Measurements from ENCODE around the gene CUX1. TPM values are rescaled to one million over a fixed set of nuclear protein-coding genes. Genes with fewer than 3 reads are reported as not detected.
A peak's percentile ranks its signal among the peaks of the same experiment; 100 is the strongest.
"Not testable (repeated sequence)": the region's sequence is repeated elsewhere in the genome, so short reads cannot be mapped to it uniquely, and the experiment has no call there.

The CUX1 gene
- polyA plus RNA-seq, 3 donors from 2014 or later, result 3.1 to 25.9 (median 12.5) TPM

DNA sequence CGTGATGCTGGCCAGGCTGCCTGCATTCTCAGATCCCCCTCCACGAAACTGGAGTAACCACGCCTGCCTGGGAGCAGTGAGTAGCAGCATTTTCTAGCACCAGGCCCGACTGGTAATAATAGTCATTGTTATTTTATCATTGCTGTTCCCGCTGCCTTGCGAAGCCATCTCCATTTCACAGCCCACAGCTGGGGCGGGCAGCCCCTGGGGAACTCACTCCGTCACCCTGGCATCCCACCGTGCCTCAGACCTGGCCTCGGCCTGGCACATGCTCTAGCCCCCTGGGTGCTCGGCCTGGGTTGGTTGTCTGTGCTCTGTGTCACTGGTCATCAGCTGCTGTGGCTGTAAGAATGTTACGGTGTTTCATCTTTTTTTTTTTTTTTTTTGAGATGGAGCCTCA is 411.5 kb downstream of the CUX1 start:
- DNase-seq, result no peak
- H3K27me3 Mint-ChIP-seq (ENCODE audit: low read depth in 3 of 3), result no peaks in the 10 kb centered on the region
- H3K4me1 Mint-ChIP-seq, result no peaks in the 10 kb centered on the region
- no peaks in the 10 kb centered on the region for H3K9me3 Mint-ChIP-seq
- H3K4me3 Mint-ChIP-seq, result no peak overlapping the region
- no peak overlapping the region for H3K27ac Mint-ChIP-seq
- peaks cover 1 to 13% (median 5%) of the 10 kb centered on the region in 3 donors for H3K36me3 Mint-ChIP-seq

DNA sequence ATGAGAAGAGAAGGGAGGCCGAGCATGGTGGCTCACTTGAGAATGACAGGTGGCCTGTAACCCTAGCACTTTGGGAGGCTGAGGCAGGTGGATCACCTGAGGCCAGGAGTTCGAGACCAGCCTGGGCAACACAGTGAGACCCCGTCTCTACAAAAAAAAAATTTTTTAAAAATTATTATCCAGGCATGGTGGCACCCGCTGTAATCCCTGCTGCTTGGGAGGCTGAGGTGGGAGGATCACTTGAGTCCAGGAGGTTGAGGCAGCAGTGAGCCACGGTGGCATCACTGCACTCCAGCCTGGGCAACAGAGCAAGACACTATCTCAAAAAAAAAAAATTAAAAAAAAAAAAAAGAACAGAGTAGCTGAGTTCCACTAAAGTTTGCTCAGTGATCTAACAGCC is 412.7 kb downstream of the CUX1 start:
- not testable (repeated sequence) for H3K4me1 Mint-ChIP-seq; H3K4me3 Mint-ChIP-seq; H3K27me3 Mint-ChIP-seq (ENCODE audit: low read depth in 3 of 3); H3K9me3 Mint-ChIP-seq; H3K27ac Mint-ChIP-seq; DNase-seq
- peaks cover 5 to 22% (median 6%) of the 10 kb centered on the region in 3 donors for H3K36me3 Mint-ChIP-seq

DNA sequence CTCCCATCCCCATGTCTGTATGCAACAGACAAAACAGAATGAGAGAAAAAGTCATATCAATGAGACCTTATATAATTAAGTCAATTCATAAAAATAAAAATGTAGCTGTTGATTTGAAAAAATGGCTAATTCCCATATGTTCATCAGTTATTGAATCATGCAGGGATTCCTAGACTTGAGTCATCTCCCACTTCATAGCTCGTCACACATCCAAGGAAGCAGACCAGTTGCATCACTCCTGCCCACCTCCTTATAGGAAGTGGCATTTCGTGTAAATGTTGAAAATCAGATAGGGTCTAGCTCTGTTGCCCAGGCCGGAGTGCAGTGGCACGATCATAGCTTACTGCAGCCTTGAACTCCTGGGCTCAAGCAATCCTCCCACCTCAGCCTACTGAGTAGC is 413.2 kb downstream of the CUX1 start:
- Mint-ChIP-seq H3K4me3 (no peak overlapping the region), H3K4me1 (no peaks in the 10 kb centered on the region), H3K9me3 (no peaks in the 10 kb centered on the region), H3K36me3 (peaks cover 5 to 22% (median 6%) of the 10 kb centered on the region in 3 donors), H3K27ac (no peak overlapping the region), H3K27me3 (ENCODE audit: low read depth in 3 of 3) (no peaks in the 10 kb centered on the region)
- no peak for DNase-seq

DNA sequence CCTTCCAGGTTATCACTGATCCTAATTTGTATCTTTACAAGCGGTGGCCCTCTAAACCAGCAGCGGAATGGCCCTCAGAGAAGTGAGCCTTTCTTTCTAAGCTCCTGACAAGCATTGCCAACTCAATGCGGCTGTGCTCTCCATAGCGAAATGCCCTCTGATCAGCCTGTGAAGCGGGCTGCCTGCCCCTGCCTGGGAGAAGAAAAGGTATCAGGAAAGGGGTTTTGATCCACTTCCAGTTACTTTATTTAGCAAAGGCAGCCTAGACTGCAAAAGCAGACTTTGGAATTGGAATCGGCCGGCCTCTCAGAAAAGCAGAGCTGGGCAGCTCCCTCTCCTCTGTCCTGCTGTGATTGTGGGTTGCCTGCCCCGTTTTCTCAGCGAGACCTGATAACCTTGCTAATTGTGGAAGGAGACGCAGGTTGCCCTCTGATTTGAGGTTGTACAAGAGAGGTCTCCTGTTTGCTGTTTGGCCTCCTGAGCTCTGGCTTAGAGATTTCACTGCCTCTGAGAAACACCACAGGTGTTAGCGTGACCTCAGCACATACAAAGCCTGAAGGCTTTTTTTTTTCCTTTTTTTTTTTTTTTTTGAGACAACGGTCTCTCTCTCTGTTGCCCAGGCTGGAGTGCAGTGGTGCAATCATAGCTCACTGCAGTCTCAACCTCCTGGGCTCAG is 415.3 kb downstream of the CUX1 start:
- no peak overlapping the region for H3K4me3 Mint-ChIP-seq
- no peaks in the 10 kb centered on the region for H3K9me3 Mint-ChIP-seq
- H3K4me1 Mint-ChIP-seq, result peaks cover 0 to 1% of the 10 kb centered on the region in 2 donors
- H3K27me3 Mint-ChIP-seq (ENCODE audit: low read depth in 3 of 3), result no peaks in the 10 kb centered on the region
- no peak for DNase-seq
- peaks cover 0 to 20% (median 6%) of the 10 kb centered on the region in 3 donors for H3K36me3 Mint-ChIP-seq
- no peak overlapping the region for H3K27ac Mint-ChIP-seq

DNA sequence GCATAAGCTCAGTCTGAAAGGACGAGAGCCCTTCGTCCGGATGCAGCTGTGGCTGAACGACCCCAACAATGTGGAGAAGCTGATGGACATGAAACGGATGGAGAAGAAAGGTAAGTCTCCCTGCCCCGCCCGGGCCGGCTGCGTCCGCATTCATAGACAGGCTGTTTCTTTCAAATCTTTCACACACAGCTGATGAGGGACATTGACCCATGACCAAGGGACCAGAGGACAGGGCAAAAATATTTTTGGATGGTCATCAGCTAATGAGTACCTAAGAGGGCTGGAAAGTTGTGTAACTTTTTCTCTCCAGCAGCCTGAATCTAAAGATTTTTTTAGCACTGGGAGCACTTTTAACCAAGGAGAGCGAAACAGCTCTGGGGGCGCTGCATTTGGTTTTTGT is 416.7 kb downstream of the CUX1 start:
- no peak overlapping the region for H3K27ac Mint-ChIP-seq
- DNase-seq, result no peak
- H3K4me1 Mint-ChIP-seq, result peaks cover 0 to 1% of the 10 kb centered on the region in 2 donors
- no peaks in the 10 kb centered on the region for H3K9me3 Mint-ChIP-seq
- no peak overlapping the region for H3K4me3 Mint-ChIP-seq
- no peaks in the 10 kb centered on the region for H3K27me3 Mint-ChIP-seq (ENCODE audit: low read depth in 3 of 3)
- H3K36me3 Mint-ChIP-seq, result peaks cover 0 to 21% (median 6%) of the 10 kb centered on the region in 3 donors

DNA sequence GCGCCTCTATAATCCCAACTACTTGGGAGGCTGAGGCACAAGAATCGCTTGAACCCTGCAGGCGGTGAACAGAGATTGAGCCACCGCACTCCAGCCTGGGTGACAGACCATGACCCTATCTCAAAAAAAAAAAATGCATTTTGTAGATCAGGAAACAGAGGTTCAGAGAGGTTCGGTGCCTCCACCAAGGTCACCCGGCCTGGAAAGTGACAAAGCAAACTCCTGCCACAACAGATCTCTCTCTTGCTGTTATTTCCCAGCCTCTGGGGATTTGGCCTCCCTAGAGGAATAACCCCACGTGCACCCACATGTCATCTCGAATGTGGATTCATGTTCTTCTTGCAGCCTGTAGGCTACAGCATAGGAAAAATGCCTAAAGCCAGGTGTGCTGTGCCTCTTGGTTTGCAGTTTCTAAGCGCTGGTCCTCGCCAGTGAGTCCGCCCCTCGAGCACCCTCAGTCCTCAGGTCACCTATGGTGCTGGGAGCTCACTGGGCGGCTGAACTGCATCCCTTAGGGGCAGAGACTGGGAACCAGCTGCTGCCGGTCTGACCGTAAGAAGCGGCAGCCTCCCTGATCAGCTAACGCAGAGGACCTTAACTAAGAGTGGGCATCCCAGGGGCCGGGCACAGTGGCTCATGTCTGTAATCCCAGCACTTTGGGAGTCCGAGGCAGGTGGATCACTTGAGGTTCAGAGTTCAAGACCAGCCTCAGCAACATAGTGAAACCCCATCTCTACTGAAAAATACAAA is 417.6 kb downstream of the CUX1 start:
- no peak for DNase-seq
- no peak overlapping the region for H3K27ac Mint-ChIP-seq
- no peaks in the 10 kb centered on the region for H3K27me3 Mint-ChIP-seq (ENCODE audit: low read depth in 3 of 3)
- peaks cover 0 to 1% of the 10 kb centered on the region in 2 donors for H3K4me1 Mint-ChIP-seq
- no peak overlapping the region for H3K4me3 Mint-ChIP-seq
- H3K36me3 Mint-ChIP-seq, result peaks cover 0 to 21% (median 6%) of the 10 kb centered on the region in 3 donors
- no peaks in the 10 kb centered on the region for H3K9me3 Mint-ChIP-seq

DNA sequence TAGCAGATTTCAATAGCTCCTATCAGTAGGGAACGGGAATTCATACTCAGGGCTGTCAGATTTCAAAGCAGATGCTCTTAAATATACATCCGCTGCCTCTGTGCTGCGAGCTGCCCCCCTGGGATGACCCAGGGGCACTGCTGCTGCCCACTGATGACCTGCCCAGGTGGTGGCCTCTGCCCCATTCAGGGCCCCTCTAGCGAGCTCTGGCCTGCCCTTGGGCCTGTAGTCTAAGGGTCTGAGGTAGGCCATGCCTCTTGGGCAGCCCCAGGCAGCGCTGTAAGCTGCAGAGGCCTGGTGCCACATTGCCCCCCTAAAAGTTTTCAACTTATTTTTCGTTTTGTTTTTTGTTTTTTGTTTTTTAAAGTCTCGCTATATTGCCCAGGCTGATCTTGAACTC is 418.7 kb downstream of the CUX1 start:
- peaks cover 0 to 1% of the 10 kb centered on the region in 2 donors for H3K4me1 Mint-ChIP-seq
- no peak overlapping the region for H3K4me3 Mint-ChIP-seq
- peaks cover 0 to 22% (median 6%) of the 10 kb centered on the region in 3 donors for H3K36me3 Mint-ChIP-seq
- DNase-seq, result no peak
- no peak overlapping the region for H3K27ac Mint-ChIP-seq
- no peaks in the 10 kb centered on the region for H3K27me3 Mint-ChIP-seq (ENCODE audit: low read depth in 3 of 3)
- H3K9me3 Mint-ChIP-seq, result no peaks in the 10 kb centered on the region

DNA sequence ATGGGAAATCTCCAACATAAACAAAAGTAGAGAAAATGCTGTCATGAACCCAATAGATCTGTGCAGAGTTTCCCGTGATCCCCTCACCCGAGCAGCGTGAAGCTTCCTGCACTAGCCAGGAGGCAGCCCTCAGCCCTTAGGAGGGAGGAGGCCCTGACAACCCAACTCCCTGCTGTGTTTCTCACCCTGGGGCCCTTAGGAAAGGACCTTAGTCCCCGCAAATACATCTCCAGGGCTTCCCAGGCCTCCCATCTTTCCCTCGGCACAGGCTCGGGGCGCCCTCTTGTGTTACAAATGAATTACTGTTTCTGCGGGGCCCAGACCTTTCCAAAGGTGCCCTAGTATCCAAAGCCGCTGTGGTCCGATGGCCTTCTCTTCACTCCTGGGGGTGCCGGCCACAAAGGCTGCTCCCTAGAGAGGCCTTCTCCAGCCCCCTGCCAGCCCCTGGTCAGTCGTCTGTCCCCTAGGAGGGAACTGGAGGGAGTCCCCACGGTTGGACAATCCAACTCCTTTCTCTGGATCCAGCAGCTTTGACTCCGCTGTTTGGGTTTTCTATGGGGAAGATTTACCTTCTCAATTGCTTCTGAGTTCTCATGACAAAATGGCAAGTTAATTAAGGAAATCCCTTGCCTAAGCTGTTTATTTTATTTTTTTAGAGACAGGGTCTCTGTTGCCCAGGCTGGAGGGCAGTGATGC is 419.3 kb downstream of the CUX1 start:
- H3K36me3 Mint-ChIP-seq, result peaks cover 0 to 22% (median 6%) of the 10 kb centered on the region in 3 donors
- H3K9me3 Mint-ChIP-seq, result no peaks in the 10 kb centered on the region
- DNase-seq, result peak; percentile 8 to 28 (median 12)
- H3K27ac Mint-ChIP-seq, result no peak overlapping the region
- H3K4me3 Mint-ChIP-seq, result no peak overlapping the region
- no peaks in the 10 kb centered on the region for H3K27me3 Mint-ChIP-seq (ENCODE audit: low read depth in 3 of 3)
- peaks cover 0 to 1% of the 10 kb centered on the region in 2 donors for H3K4me1 Mint-ChIP-seq

DNA sequence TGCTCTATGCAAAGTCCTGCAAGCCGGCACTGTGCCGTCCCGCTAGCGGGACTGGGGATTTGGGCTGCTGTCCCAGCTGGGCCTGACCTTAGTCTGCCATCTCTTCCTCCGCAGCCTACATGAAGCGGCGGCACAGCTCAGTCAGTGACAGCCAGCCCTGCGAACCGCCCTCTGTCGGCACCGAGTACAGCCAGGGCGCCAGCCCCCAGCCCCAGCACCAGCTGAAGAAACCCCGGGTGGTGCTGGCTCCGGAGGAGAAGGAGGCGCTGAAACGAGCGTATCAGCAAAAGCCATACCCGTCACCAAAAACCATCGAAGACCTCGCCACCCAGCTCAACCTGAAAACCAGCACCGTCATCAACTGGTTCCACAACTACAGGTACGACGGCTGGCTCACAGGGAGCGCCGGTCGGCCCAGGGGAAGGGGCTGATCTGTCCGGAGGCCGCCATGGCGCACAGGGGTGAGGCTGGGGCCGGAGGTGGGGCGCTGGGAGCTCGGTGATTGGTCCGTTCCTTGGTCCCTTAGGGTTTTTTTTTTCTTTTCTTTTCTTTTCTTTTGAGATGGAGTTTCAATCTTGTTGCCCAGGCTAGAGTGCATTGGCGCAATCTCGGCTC is 421.9 kb downstream of the CUX1 start:
- DNase-seq, result no peak
- H3K4me1 Mint-ChIP-seq, result peaks cover 0 to 1% of the 10 kb centered on the region in 2 donors
- no peak overlapping the region for H3K27ac Mint-ChIP-seq
- peaks cover 5 to 17% (median 6%) of the 10 kb centered on the region in 3 donors for H3K36me3 Mint-ChIP-seq
- H3K27me3 Mint-ChIP-seq (ENCODE audit: low read depth in 3 of 3), result peaks cover 0 to 2% (median 0%) of the 10 kb centered on the region in 3 donors
- no peak overlapping the region for H3K4me3 Mint-ChIP-seq
- no peaks in the 10 kb centered on the region for H3K9me3 Mint-ChIP-seq

DNA sequence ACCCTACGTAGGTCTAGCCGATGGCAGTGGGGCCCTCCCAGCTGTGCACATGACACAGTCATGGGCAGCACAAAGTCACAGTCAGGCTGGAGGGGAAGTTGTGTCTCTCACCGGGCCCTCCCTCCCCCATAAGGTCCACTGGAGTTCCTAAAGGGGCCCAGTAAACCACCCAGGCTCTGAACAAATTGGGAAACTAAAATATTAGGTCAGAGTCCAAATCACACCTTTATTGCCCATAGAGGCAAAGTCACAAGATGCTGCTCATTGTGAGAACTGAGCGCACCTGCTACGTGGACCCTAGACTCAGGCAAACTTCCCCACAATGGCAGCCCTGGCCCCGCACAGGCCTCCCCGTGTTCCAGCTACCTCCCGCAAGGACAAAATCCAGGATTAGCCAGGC is 424.0 kb downstream of the CUX1 start:
- Mint-ChIP-seq H3K9me3 (no peaks in the 10 kb centered on the region), H3K27me3 (ENCODE audit: low read depth in 3 of 3) (peaks cover 0 to 2% (median 2%) of the 10 kb centered on the region in 3 donors), H3K4me1 (peaks cover 0 to 1% of the 10 kb centered on the region in 2 donors), H3K27ac (no peak overlapping the region), H3K4me3 (no peak overlapping the region), H3K36me3 (peaks cover 4 to 12% (median 6%) of the 10 kb centered on the region in 3 donors)
- no peak for DNase-seq

DNA sequence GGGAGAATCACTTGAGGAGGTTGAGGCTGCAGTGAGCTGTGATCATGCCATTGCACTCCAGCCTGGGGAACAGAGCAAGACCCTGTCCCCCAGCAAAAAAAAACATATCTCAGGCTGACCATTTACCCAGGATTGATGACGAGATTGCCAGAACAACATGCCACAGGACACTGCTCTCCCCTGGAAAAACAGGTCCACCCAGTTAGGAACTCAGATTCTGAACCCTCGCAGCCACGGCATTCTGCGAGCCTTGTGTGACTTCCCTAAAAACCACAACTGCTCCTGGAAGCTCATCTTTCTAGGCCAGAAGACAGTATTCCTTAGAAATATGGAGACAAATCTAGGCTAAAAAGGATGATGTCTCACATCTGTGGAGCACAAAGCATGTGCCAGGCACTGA is 427.2 kb downstream of the CUX1 start:
- no peaks in the 10 kb centered on the region for H3K9me3 Mint-ChIP-seq
- H3K36me3 Mint-ChIP-seq, result peaks cover 4 to 15% (median 14%) of the 10 kb centered on the region in 3 donors
- no peak overlapping the region for H3K27ac Mint-ChIP-seq
- no peak for DNase-seq
- H3K4me1 Mint-ChIP-seq, result no peaks in the 10 kb centered on the region
- no peak overlapping the region for H3K4me3 Mint-ChIP-seq
- peaks cover 0 to 2% (median 2%) of the 10 kb centered on the region in 3 donors for H3K27me3 Mint-ChIP-seq (ENCODE audit: low read depth in 3 of 3)

DNA sequence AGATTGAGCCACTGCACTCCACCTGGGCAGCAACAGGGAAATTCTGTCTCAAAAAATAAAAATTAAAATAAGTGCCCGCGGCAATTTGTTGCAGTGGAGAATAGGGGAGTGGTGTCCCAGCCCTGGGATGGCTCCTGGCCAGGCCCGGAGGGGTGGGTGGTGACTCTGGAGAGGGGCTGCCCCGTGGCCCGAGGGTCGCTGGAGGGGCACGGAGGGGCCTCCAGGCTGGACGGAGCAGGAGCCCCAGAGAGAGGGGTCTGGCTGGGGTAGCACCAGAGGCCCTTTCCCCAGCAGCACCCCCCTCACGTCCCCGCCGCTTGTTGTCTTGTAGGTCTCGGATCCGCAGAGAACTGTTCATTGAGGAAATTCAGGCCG is 430.6 kb downstream of the CUX1 start:
- DNase-seq, result no peak
- Mint-ChIP-seq H3K36me3 (peaks cover 12 to 19% (median 17%) of the 10 kb centered on the region in 3 donors), H3K9me3 (no peaks in the 10 kb centered on the region)

DNA sequence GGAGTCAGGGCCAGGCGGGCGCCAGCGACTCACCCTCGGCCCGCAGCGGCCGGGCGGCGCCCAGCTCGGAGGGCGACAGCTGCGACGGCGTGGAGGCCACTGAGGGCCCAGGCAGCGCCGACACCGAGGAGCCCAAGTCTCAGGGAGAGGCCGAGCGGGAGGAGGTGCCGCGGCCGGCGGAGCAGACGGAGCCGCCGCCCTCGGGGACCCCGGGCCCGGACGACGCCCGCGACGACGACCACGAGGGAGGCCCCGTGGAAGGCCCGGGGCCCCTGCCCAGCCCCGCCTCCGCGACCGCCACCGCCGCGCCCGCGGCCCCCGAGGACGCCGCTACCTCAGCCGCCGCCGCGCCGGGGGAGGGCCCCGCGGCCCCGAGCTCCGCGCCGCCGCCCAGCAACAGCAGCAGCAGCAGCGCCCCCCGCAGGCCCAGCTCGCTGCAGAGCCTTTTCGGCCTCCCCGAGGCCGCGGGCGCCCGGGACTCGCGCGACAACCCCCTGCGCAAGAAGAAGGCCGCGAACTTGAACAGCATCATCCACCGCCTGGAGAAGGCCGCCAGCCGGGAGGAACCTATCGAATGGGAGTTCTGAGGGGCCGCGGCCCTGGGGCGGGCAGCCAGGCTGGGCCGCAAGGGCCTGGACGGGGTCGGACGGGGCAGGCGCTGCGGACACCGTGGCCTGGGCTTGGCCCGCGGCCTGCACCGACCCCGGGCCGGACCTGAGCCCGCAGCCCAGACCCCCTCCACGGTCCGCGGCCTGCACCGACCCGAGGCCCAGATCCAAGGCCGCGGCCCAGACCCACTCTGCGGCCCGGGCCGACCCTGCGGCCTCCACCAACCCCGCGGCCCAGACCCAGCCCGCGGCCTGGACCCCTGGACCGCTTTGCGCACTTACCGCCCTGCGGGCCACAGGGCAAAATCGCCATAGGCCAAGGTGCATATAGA is 431.3 kb downstream of the CUX1 start:
- DNase-seq, result no peak
- Mint-ChIP-seq H3K4me1 (peaks cover 3 to 6% of the 10 kb centered on the region in 2 donors), H3K36me3 (peaks cover 9 to 19% (median 14%) of the 10 kb centered on the region in 3 donors), H3K27me3 (ENCODE audit: low read depth in 3 of 3) (peaks cover 0 to 2% (median 2%) of the 10 kb centered on the region in 3 donors), H3K27ac (no peak overlapping the region), H3K4me3 (no peak overlapping the region), H3K9me3 (no peaks in the 10 kb centered on the region)

More for the DNA sequence above, 430.6 kb downstream of the CUX1 start:
- H3K27ac Mint-ChIP-seq, result no peak overlapping the region
- peaks cover 3 to 6% of the 10 kb centered on the region in 2 donors for H3K4me1 Mint-ChIP-seq
- H3K4me3 Mint-ChIP-seq, result no peak overlapping the region
- peaks cover 0 to 2% (median 2%) of the 10 kb centered on the region in 3 donors for H3K27me3 Mint-ChIP-seq (ENCODE audit: low read depth in 3 of 3)

Data from immature natural killer cell (primary cell).